Activated CD4-positive, CD25-positive, alpha-beta regulatory T cell treated with anti-CD3 and anti-CD28 coated beads, Interleukin-2, amount 50 U/mL, for 24 hours (primary cell): Measurements from ENCODE around the gene EPOP.

Source experiments
- ATAC-seq, 2 donors: fragments of 150-1000 bp; cut with Tn5 transposase; one replicate each; pipeline ENCODE4 v1.10.0; 2021; ENCODE audit warnings: mild to moderate bottlenecking in 1 of 2, moderate library complexity in 1 of 2

The EPOP gene

DNA sequence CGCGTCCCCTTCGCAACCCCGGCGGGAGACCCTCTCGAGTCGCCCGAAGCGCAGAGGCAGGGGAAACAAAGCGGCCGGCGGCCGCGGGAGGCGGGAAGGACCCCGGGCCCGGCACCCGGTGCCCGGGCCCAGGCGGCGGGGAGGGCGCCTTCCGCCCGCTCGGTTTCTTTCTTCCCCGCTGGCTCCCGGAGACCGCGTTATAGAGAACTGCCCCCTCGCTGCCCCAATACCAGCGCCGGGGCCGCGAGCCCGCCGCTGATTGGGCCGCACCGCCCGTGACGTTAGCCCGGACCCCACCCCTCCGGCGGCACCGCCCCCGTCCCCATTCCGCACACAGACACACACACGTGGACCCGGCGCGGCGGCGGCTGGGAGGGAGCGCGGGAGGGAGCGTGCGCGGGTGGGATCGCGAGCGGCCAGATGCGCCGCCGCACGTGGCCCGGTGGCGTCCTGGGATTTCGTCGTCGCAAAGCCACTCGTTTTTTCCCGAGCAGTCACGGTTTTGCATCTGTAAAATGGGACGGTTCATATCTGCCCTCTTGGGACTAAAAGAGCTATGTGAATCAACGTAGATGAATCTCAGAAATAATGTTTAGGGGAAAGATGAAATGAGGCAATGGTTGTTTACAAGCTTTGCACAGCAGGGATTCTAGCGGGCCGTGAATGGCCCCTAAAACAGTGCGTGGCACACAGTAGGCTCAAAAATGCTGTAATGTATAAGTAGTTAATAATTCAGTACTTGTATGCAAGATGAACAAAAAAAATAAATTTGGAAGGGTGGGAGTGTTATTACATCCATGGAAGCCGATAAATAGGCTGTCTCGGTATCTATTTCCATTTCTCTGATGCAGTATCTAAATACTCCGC, at the start of gene EPOP:
Gene EPOP, minus strand, starts transcription at position 209 of the 867 bp plus-strand sequence. CDS start 462 bp downstream, outside the sequence.
- peak; percentile 87 to 90 for ATAC-seq

GRCh38 chr17:38721802-38722201, 47.0 kb upstream of the EPOP start:
- no peak for ATAC-seq

DNA sequence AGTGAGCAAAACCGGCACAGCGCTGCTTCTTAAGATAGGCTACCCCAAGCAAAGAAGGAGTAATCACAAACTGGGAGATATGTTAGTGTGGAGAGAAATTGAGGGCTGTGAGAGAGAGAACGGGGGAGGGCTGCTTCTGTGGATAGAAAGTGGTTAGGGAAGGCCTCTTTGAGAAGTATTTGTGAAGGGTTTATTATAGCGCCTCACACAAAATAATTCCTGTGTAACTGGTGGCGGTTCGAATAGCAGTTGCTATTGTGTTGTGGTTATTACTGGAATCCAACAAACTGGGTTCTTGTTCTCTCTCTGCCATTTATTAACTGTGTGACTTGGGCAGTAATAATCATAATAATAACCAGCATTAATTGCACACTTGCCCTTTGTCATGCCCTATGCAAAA, 46.2 kb upstream of the EPOP start:
- ATAC-seq, result no peak

GRCh38 chr17:38719943-38720641, 45.3 kb upstream of the EPOP start:
- no peak for ATAC-seq

- ATAC-seq, result no peak
These were observed 44.7 kb upstream of the EPOP start for GRCh38 chr17:38719289-38719942.

- ATAC-seq, result no peak
These were observed 42.5 kb upstream of the EPOP start for GRCh38 chr17:38717139-38717745.

GRCh38 chr17:38716368-38717005, 41.7 kb upstream of the EPOP start:
- no peak for ATAC-seq

DNA sequence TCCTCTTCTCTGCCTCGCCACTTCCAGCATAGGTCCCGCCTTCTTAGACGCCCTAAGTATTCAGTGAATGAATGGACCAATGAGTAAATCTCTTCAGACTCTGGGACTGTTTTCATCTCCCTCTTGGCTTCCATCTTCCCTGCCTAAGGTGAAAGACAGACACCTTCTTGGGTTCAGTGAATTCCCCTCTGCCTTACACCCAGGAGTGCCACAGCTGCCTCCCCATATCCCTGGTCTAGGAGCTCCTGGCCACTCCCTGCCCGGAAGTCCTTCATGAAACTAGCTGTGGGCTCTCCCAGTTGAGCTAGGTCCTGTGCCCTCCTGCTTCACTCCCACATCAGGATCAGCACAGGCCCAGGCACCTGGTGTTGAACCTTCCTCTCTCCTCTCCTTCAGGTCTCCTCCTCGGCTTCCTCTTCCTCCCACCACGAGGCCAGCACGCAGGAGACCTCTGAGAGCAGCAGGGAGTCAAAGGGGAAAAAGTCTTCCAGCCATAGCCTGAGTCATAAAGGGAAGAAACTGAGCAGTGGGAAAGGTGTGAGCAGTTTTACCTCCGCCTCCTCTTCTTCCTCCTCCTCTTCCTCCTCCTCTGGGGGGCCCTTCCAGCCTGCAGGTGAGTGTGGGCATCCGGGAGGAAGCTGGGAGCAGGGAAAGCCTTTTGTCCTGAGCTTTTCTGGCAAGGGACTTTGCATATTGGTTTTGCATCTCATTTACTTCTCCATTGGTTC, 40.6 kb upstream of the EPOP start:
- ATAC-seq, result no peak

DNA sequence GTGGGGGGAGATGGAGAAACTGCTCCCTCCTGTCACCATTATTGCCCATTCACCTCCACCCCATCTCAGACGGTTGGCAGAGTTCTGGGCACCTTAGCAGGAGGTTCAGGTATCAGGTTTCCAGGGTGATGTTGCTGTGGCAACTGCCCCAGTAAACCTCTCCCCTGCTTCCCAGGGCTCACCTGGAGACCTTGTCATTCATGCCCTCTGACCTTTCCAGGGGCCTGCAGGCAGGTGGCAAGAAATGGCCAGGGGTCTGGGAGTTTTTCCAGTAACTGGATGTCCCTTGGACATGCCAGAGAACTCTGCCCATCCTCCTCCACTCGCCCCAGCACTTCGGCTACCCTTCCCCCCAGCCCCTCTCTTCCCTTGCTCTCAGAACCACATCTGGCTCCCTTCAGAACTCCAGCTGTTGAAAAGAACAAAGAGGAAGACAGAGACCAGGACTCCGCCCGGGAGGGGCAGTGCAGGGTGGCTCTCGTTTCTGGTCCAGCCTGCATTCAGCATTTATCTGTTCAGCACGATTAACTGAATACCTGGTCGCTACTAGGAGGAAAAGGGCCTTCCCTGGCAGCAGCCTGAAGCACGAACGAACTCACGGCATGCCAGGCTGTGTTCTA, 38.8 kb upstream of the EPOP start:
- ATAC-seq, result no peak

DNA sequence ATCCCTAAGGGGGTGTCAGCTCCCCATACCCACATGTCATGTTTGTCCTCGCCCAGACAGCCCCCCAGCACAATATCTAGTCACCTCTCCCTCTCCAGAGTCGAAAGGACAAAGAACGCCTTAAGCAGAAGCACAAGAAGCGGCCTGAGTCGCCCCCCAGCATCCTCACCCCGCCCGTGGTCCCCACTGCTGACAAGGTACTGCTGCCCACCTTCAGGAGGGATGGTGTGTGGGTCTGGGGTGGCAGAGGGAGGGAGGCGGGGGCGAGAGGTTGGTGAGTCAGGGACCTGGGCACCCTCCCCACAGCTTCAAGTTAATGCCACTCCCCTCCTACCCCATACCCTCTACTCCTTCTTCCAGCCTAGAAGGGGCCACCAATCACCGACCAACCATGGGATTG, 37.8 kb upstream of the EPOP start:
- peak in 1 of 2 donors; percentile 28 for ATAC-seq

DNA sequence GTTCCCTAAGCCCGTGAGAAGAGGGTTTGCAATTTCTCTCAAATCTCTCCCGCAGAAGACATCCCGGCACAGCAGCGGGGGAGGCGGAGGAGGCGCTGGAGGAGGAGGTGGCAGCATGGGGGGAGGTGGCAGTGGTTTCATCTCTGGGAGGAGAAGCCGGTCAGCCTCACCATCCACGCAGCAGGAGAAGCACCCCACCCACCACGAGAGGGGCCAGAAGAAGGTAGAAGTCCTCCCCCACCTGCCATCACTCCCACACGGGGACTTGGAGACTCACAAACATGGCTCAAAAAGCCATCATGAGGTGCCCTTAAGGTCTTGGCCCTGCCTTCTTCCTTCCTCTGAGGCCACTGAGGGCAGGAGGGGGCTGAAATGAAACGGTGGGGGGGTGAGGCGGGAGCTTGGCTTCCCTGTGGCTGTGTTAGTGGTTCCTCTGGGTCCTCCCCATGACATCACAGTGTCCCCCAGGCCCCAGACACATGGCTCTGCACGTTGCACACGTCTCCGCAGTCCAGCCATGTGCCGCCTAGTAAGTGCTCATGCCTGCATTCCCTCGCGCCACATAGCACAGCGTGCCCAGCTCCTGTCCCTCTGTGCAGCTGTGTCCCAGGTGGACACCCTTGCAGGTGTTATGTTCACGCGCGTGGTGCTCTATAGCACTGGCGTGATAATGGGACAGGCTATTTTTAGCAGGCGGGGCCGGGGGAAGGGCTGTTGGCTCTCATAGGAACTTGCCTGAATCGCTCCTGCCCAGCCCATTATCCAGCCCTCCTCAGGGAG, 37.2 kb upstream of the EPOP start:
- ATAC-seq, result no peak

DNA sequence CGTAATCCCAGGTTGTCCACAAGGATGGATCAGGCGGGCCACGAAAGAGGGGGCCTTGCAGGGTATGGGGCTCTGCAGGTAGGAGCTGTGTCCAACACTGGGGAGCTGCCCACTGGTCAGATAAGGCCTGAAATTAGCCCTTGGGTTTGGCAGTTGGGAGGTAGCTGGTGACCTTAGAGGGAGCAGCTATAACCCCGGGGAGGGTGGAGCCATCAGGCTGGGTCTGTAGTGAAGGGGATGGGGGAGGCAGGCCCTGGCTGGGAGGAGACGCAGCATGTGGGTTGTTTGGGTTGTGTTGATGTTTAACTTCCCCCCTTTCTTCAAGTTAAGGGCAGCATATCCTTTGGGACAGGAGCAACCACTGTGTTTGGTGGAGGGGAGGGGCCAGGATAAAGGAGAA, 36.2 kb upstream of the EPOP start:
- ATAC-seq, result no peak

DNA sequence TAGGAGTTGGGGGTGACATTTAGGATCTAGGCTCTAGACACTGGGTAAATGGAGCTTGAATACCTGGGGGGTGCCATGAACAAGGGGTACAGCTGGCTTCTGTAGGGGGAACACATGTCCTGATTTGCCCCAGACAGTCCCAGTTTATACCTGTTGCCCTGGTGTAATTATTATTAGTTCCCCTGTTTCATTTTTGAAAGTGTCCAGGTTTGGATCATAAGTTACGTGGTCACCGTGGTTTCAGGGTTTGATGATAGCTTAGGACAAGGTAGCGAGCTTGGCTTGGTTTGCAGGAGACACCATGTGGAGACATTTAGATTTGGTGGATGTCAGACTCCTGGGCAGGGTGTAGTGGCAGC, 35.8 kb upstream of the EPOP start:
- ATAC-seq, result no peak

DNA sequence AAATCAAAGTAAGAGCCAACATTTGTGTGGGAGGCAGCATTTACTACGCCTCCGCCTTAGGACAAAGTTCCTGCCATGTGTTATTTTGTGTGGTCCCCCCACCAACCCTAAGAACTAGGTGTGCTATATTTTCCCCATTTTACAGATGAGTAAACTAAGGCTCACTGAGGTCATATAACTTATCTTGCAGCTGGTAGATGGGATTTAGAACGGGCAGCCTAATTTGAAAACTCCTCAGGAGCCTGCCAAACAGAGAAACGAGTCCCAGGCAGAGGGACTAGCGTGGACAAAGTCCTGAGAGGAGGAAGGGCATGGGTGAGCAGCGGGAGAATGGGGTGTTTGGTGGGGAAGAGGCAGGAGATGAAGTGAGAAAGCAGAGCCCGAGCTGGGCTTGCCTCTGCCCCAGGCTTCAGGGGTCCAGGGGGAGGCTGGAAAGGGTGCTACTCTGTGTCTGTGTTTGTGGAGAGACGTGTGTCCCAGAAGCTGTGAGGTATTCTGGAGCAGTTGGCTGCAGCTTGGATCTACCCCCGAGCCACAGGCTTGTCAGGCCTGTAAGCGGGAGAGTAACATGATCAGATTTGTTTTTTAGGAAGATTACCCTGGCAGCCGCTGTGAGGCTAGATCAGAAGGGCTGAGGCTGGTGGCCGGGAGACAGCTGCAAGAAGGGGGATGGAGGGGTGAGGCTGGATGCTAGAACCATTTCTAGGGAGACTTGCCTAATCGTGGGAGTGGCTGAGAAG, 35.3 kb upstream of the EPOP start:
- no peak for ATAC-seq

- ATAC-seq, result no peak
These were observed 34.5 kb upstream of the EPOP start for GRCh38 chr17:38709104-38709820.

DNA sequence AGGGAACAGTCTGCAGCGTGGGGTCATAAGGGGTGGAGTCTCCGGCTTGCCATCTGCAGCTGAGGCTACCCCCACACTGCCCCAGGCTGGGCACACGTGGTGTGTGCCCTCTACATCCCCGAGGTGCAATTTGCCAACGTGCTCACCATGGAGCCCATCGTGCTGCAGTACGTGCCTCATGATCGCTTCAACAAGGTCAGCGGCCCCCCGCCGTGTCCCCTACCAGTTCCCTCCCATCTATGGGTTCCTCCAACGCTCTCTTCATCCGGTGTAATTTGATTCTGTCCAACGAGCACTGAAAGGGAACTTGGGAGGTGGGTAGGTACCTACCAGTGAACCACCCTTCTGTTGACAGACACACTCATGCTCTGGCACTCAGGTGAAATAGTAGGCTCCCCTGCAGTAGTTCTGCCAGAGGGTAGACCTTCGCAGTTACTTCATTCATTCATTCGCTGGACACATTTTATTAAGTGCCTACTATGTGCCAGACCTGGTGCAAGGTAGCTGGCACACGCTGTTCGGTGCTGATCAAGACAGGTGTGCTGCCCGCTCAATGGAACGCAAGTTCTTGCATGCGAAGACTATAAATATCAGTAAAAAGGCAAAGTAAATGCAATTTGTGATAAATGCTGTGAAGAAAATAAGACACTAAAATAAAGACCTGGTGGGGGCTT, 33.1 kb upstream of the EPOP start:
- ATAC-seq, result no peak

DNA sequence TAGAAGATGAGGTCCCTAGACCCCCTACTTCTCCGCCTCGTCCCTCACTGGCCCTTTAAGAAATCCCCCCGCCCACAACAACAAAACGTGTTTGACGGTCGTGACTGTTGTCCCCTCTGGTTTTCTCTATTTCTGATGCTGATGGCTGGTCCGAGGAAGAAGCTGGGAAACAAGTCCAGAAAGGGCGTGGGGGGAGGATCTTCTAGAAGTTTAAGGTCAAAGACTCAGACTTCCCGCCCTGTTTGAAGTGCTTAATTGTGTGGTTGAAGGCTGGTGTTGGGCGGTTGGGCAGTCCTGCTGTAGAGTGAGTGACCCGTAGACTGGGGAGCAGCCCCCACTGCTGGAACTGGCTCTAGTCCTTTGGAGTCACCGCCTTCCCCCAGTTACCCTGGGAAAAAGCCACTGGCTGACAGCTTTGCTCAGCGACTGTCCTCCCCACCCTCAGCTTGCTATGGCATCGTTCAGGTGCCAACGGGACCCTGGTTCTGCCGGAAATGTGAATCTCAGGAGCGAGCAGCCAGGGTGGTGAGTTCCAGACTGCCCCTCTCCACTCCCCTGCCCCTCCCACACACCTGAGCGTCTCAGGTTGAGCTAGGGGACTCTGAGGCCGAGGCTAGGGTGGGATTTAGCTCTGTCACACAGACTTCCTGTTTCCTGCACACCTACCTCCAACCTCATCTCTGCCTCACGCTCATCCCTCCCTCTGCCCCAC, 31.9 kb upstream of the EPOP start:
- ATAC-seq, result no peak
